NCI-H1930 (cell line): ENCODE data around the gene FLOT2.
A peak's percentile ranks its signal among the peaks of the same experiment; 100 is the strongest.
"Not testable (repeated sequence)": the region's sequence is repeated elsewhere in the genome, so short reads cannot be mapped to it uniquely, and the experiment has no call there.

Experiments used
- DNase-seq, 2 experiments: peaks; one replicate each; lab custom pipeline; 2025; lab: John Stamatoyannopoulos, UW

Gene FLOT2

GRCh38 chr17:28916302-28916934, 18.9 kb upstream of the FLOT2 start:
- DNase-seq, result peak in 1 of 2 experiments; percentile 6

- no peak for DNase-seq
These were observed 15.4 kb upstream of the FLOT2 start for GRCh38 chr17:28912938-28913333.

- DNase-seq, result no peak
These were observed 14.9 kb upstream of the FLOT2 start for GRCh38 chr17:28912281-28912937.

- no peak for DNase-seq
These were observed 14.0 kb upstream of the FLOT2 start for GRCh38 chr17:28911411-28912045.

GRCh38 chr17:28910534-28910933, 13.0 kb upstream of the FLOT2 start:
- DNase-seq, result no peak

GRCh38 chr17:28908640-28909167, 11.2 kb upstream of the FLOT2 start:
- DNase-seq, result no peak

- DNase-seq, result no peak
These were observed 10.4 kb upstream of the FLOT2 start for GRCh38 chr17:28907709-28908475.

- DNase-seq, result no peak
These were observed 9.3 kb upstream of the FLOT2 start for GRCh38 chr17:28906706-28907438.

- no peak for DNase-seq
These were observed 8.7 kb upstream of the FLOT2 start for GRCh38 chr17:28906276-28906675.

- no peak for DNase-seq
These were observed 7.3 kb upstream of the FLOT2 start for GRCh38 chr17:28904800-28905199.

- not testable (repeated sequence) for DNase-seq
These were observed 6.0 kb upstream of the FLOT2 start for GRCh38 chr17:28903546-28903841.

GRCh38 chr17:28902819-28903545, 5.4 kb upstream of the FLOT2 start, which contains the start of gene DHRS13:
TSS of gene DHRS13 (minus strand) at chr17:28903079. CDS start at chr17:28902944, 135 bp downstream.
- peak; percentile 89 to 94 for DNase-seq

GRCh38 chr17:28901866-28902818, 4.6 kb upstream of the FLOT2 start:
- DNase-seq, result peak; percentile 11 to 23

- DNase-seq, result no peak
These were observed 3.6 kb upstream of the FLOT2 start for GRCh38 chr17:28900986-28901726.

GRCh38 chr17:28899212-28899815, 1.8 kb upstream of the FLOT2 start:
- DNase-seq, result no peak

- no peak for DNase-seq
These were observed 1.0 kb upstream of the FLOT2 start for GRCh38 chr17:28898527-28898955.

GRCh38 chr17:28897769-28898526, 415 bp upstream of the FLOT2 start:
- DNase-seq, result no peak

- no peak for DNase-seq
These were observed 1.0 kb downstream of the FLOT2 start for GRCh38 chr17:28896491-28896883.
